Measurements from ENCODE around the gene MARCHF9. TPM values are rescaled to one million over a fixed set of nuclear protein-coding genes. Genes with fewer than 3 reads are reported as not detected.

Gene MARCHF9
- total RNA-seq, 4 donors from 2014 or later: 3.4 to 11.1 (median 7.9) TPM

- Histone ChIP-seq H3K4me3 (peak overlapping the region in 1 of 2 donors; percentile 80), H3K27me3 (peaks cover 14% of the 10 kb centered on the region), H3K36me3 (peaks cover 0 to 38% of the 10 kb centered on the region in 2 donors), H3K9me3 (no peaks in the 10 kb centered on the region), H3K4me1 (peaks cover 2 to 35% (median 10%) of the 10 kb centered on the region in 3 donors), H3K27ac (peak overlapping the region in 2 of 4 donors; percentile 65 to 66)
- no peak for ATAC-seq
- TF ChIP-seq POLR2A (IDR thresholded peaks at IDR 0.05) (no peak), CTCF (IDR thresholded peaks at IDR 0.05) (peak in 3 of 4 experiments; percentile 24 to 72 (median 42))
- WGBS, 2 donors (ENCODE audit: low coverage in 1 of 2): 34 to 62% methylated on average over 8 to 10 of the region's 22 CpGs
Measured at GRCh38 chr12:57756406-57757341, 1.8 kb downstream of the MARCHF9 start.

- WGBS, 2 donors (ENCODE audit: low coverage in 1 of 2): 95 to 100% methylated on average over 1 to 4 of the region's 4 CpGs
Measured at GRCh38 chr12:57757771-57758170, 2.9 kb downstream of the MARCHF9 start.

GRCh38 chr12:57758552-57759359 lies 3.9 kb downstream of the MARCHF9 start:
- H3K27ac ChIP-seq: no peak overlapping the region
- TF ChIP-seq EP300 (IDR thresholded peaks at IDR 0.05): no peak
- no peak for TF ChIP-seq CTCF (IDR thresholded peaks at IDR 0.05)
- TF ChIP-seq POLR2A (IDR thresholded peaks at IDR 0.05): no peak
- TF ChIP-seq POLR2AphosphoS5 (IDR thresholded peaks at IDR 0.05): no peak
- H3K4me3 ChIP-seq: no peak overlapping the region
- WGBS, 2 donors (ENCODE audit: low coverage in 1 of 2): 50% methylated on average over 2 of the region's 25 CpGs; no CpG with 5 or more reads in 1 of the 2 donors
- peaks cover 0 to 38% of the 10 kb centered on the region in 2 donors for H3K36me3 ChIP-seq
- H3K27me3 ChIP-seq: peaks cover 34% of the 10 kb centered on the region
- H3K4me1 ChIP-seq: peaks cover 0 to 23% (median 6%) of the 10 kb centered on the region in 3 donors
- ATAC-seq: no peak
- no peaks in the 10 kb centered on the region for H3K9me3 ChIP-seq

More at GRCh38 chr12:57757771-57758170, 2.9 kb downstream of the MARCHF9 start:
- Histone ChIP-seq H3K27ac (no peak overlapping the region), H3K9me3 (no peaks in the 10 kb centered on the region), H3K4me3 (no peak overlapping the region), H3K36me3 (peaks cover 0 to 38% of the 10 kb centered on the region in 2 donors), H3K4me1 (peaks cover under 1 to 29% (median 8%) of the 10 kb centered on the region in 3 donors), H3K27me3 (peaks cover 24% of the 10 kb centered on the region)
- ATAC-seq: no peak
- no peak for TF ChIP-seq EP300 (IDR thresholded peaks at IDR 0.05)
- no peak for TF ChIP-seq CTCF (IDR thresholded peaks at IDR 0.05)
- TF ChIP-seq POLR2AphosphoS5 (IDR thresholded peaks at IDR 0.05): no peak
- no peak for TF ChIP-seq POLR2A (IDR thresholded peaks at IDR 0.05)

GRCh38 chr12:57759360-57759980 lies 4.6 kb downstream of the MARCHF9 start:
- WGBS, 2 donors (ENCODE audit: low coverage in 1 of 2): 36 to 100% methylated on average over 1 to 3 of the region's 3 CpGs
- Histone ChIP-seq H3K4me3 (no peak overlapping the region), H3K36me3 (peaks cover 0 to 38% of the 10 kb centered on the region in 2 donors), H3K9me3 (no peaks in the 10 kb centered on the region), H3K4me1 (peaks cover 0 to 21% (median 8%) of the 10 kb centered on the region in 3 donors), H3K27ac (no peak overlapping the region), H3K27me3 (peaks cover 41% of the 10 kb centered on the region)
- no peak for ATAC-seq
- TF ChIP-seq POLR2A (IDR thresholded peaks at IDR 0.05): no peak
- TF ChIP-seq CTCF (IDR thresholded peaks at IDR 0.05): peak in 2 of 4 experiments; percentile 16 to 24
